OCI-LY1 (cell line): ENCODE measurements around the gene KAT2A.
A peak's percentile ranks its signal among the peaks of the same experiment; 100 is the strongest.

Experiments used
- EZH2 ChIP-seq: fragments of 200-600 bp; sonication (generic), shearing (Covaris generic); IDR thresholded peaks from 2 replicates; pipeline ENCODE4 v1.8.0; 2017; ENCODE audit warnings: borderline replicate concordance, mixed run types, mild to moderate bottlenecking, antibody characterized with exemption, low read length, moderate library complexity, mixed read lengths
- TF ChIP-seq, protein P1 (sequence below): fragments of 200-600 bp; sonication (generic), shearing (Covaris generic); IDR thresholded peaks from 2 replicates; pipeline ENCODE4 v1.5.1; 2017; ENCODE audit warnings: mild to moderate bottlenecking, antibody characterized with exemption, low read length, moderate library complexity, mixed read lengths

DNA sequence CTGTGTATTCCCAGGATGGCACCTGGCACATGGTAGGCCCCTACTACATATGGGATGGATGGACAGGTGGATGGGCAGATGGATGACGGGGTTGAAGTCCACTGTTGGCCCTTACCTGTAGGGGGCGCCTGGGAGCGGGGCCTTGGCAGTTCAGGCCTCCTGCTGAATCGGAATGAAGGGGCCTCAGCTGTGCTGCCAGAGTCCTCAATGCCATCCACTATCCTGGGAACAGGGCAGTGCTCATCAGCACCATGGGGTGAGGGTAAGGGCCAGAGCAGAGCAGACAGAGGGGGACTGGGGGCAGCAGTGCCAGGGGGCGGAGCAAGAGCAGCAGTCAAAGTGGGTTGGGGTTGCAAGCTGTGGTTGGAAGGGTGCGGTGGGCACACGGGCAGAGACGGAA, 41.9 kb upstream of the KAT2A start:
- TF ChIP-seq, protein P1, sequence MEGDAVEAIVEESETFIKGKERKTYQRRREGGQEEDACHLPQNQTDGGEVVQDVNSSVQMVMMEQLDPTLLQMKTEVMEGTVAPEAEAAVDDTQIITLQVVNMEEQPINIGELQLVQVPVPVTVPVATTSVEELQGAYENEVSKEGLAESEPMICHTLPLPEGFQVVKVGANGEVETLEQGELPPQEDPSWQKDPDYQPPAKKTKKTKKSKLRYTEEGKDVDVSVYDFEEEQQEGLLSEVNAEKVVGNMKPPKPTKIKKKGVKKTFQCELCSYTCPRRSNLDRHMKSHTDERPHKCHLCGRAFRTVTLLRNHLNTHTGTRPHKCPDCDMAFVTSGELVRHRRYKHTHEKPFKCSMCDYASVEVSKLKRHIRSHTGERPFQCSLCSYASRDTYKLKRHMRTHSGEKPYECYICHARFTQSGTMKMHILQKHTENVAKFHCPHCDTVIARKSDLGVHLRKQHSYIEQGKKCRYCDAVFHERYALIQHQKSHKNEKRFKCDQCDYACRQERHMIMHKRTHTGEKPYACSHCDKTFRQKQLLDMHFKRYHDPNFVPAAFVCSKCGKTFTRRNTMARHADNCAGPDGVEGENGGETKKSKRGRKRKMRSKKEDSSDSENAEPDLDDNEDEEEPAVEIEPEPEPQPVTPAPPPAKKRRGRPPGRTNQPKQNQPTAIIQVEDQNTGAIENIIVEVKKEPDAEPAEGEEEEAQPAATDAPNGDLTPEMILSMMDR, result peak; percentile 85
- no peak for TF ChIP-seq EZH2
